GM23338 (cell line): ENCODE measurements around the gene TMEM245. TPM values are rescaled to one million over a fixed set of nuclear protein-coding genes. Genes with fewer than 3 reads are reported as not detected.

Experiments
- CTCF ChIP-seq, 2 experiments: fragments of 200-600 bp in 1 of 2; sonication (generic) in 1 of 2; conservative IDR thresholded peaks; 2 replicates each; pipeline versions ENCODE4 v1.5.1 to v1.6.1; 2016 to 2017; ENCODE audit warnings: antibody characterized with exemption in 2 of 2, low read depth in 2 of 2, mild to moderate bottlenecking in 2 of 2, moderate library complexity in 1 of 2
- REST ChIP-seq: IDR thresholded peaks from one replicate; pipeline ENCODE4 v1.6.1; 2018; ENCODE audit warnings: antibody characterized with exemption; ENCODE audit not compliant: unreplicated experiment
- ZNF462 ChIP-seq: fragments of 250-450 bp; sonication (Bioruptor Pico); IDR thresholded peaks from 2 replicates; pipeline ENCODE4 v1.5.0; 2020; ENCODE audit warnings: mild to moderate bottlenecking, moderate library complexity
- polyA plus RNA-seq: library from polyadenylated mRNA; unstranded; fragments of >200 nt; fragmentation: Nextera tagmentation; extraction: Ambion mirVana; gene quantifications from 2 replicates; pipeline ENCODE4 v1.2.1, GENCODE V29; 2016
- total RNA-seq: library from RNA; depleted of rRNA; stranded (reverse); fragments of >200 nt; shearing (Covaris generic); gene quantifications from 2 replicates; pipeline ENCODE4 v1.2.3, GENCODE V29; 2014

Gene TMEM245
- total and polyA plus RNA-seq, 2 experiments from 2014 or later = 17.3 to 64.1 TPM

GRCh38 chr9:109085510-109085909 lies 34.2 kb downstream of the TMEM245 start (continued):
- TF ChIP-seq ZNF462 (CRISPR knock-in tag) (no peak), REST (no peak), CTCF (conservative IDR thresholded peaks at IDR 0.05; ENCODE audit: low read depth in 2 of 2) (no peak)
